Psoas muscle (tissue), 8 donors: ENCODE measurements around the gene RASA3. TPM values are rescaled to one million over a fixed set of nuclear protein-coding genes. Genes with fewer than 3 reads are reported as not detected.
A peak's percentile ranks its signal among the peaks of the same experiment; 100 is the strongest.
"Not testable (repeated sequence)": the region's sequence is repeated elsewhere in the genome, so short reads cannot be mapped to it uniquely, and the experiment has no call there.

Experiments
- ATAC-seq, 4 donors: fragments of 200-7000 bp; cut with Tn5 transposase; one replicate each; pipeline ENCODE4 v1.9.1; 2020; ENCODE audit warnings: moderate library complexity in 3 of 4, mild to moderate bottlenecking in 2 of 4
- DNase-seq, 2 donors: peaks; one replicate each; pipeline ENCODE4 v3.0.0-alpha.2; 2020
- H3K27ac ChIP-seq: fragments of 200-600 bp; one replicate; pipeline ENCODE4 v1.8.0; 2022
- H3K27me3 ChIP-seq, 3 donors: fragments of 200-600 bp in 1 of 3; one replicate each; pipeline versions ENCODE4 v1.6.1 to v1.8.0; 2013 to 2022; ENCODE audit warnings: low read length in 2 of 3, mild to moderate bottlenecking in 2 of 3, moderate library complexity in 1 of 3; ENCODE audit not compliant: insufficient read depth in 3 of 3
- H3K36me3 ChIP-seq, 2 donors: fragments of 200-600 bp in 1 of 2; one replicate each; pipeline versions ENCODE4 v1.6.1 to v1.8.0; 2013 to 2022; ENCODE audit warnings: low read depth in 1 of 2, mild to moderate bottlenecking in 1 of 2, moderate library complexity in 1 of 2; ENCODE audit not compliant: insufficient read depth in 1 of 2
- H3K4me1 ChIP-seq: fragments of 200-600 bp; one replicate; pipeline ENCODE4 v1.8.0; 2022
- H3K4me3 ChIP-seq: fragments of 200-600 bp; one replicate; pipeline ENCODE4 v1.8.0; 2022; ENCODE audit warnings: mild to moderate bottlenecking
- H3K9me3 ChIP-seq: fragments of 200-600 bp; one replicate; pipeline ENCODE4 v1.8.0; 2022
- CTCF ChIP-seq: fragments of 200-600 bp; IDR thresholded peaks from one replicate; pipeline ENCODE4 v1.8.0; 2022; ENCODE audit warnings: antibody characterized with exemption
- WGBS, 3 donors: extraction: QIAGEN DNeasy Blood & Tissue Kit; methylation state at CpG; one replicate each; pipeline versions ENCODE4 v1.1.6 to v1.1.7; 2013; 5-methylcytosine and 5-hydroxymethylcytosine counted together
- intact Hi-C, 2 donors: fragments of 100-400 bp; cut with DNase I; formaldehyde crosslinking; loops; one replicate each; pipeline versions ENCODE4 v1.11.0 to v1.14.2; 2022
- polyA plus RNA-seq, 3 donors: library from polyadenylated mRNA; stranded (reverse); fragments of 200-250 nt; gene quantifications; one replicate each; pipeline ENCODE4 v1.2.3, GENCODE V29; 2013
- total RNA-seq, 4 donors: library from RNA; stranded (reverse); fragmentation: NEBNext Ultra II Directional in 2 of 4; extraction: Animal tissue kit (Norgen Biotek cat#: 25700) in 2 of 4; gene quantifications; one replicate each; pipeline versions ENCODE4 v1.2.1 to v1.2.4, GENCODE V29; 2021 to 2023
- donor health status: healthy with polysubstance abuse.
- donor health status: DM: no; HTN: no; CAD: no; lungs with moderate emphysema.
- donor health status: Bipolar disorder and iron deficiency.
- donor health status: healthy.
- donor health status: DM: yes; HTN: yes; CAD: no.
- donor health status: DM: no; HTN: no; CAD: no.
- donor health status: DM: no; HTN: no; CAD: no.
- donor health status: DM: yes; HTN: yes; CAD: no.

Gene RASA3
- total and polyA plus RNA-seq, 7 donors: 4.8 to 24.4 (median 13.1) TPM

DNA sequence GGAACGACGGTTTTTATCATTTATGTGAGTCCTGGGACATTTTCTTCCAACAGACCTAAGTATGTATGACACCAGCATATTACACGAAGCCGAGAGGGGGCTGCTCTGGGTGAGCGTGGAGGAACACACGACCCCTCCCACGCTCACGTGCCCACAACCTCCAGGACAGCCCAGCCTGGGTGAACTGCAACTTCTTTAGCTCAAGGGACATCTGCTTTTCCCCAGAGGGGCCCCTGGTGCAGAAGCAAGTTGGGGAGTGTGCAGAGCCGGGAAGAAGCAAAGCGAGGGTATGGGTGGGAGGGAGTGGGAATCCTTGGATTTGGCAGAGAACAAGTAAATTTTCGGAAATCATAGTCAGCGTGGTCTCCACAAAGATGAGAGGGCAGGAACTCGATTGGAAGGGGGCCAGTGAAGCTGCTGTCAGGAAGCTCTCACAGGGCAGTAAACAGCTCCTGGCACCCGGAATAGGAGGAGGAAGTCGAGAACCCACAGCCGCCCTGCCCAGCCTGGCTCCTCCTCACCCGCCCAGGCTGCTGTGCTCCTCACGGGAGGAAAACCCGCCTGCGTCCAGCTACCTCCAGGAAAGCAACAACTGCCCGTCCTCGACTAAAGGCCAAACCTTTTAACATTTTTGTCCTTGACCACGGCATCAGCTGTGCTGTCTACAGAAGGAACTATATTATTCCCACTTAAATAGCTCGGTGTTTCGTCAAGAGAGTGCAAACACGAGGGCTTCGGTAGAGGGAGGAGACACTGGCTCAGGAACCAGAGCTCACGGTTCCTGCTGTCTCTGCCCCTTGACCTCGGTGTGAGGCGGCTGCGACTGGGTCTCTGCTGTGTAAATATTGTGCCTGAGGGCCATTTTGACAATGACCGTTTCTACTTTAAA is 29.5 kb upstream of the RASA3 start:
- Histone ChIP-seq H3K9me3 (no peaks in the 10 kb centered on the region), H3K36me3 (no peaks in the 10 kb centered on the region), H3K4me1 (peaks cover 9% of the 10 kb centered on the region), H3K4me3 (no peak overlapping the region), H3K27me3 (peaks cover 0 to 12% (median 7%) of the 10 kb centered on the region in 3 donors), H3K27ac (no peak overlapping the region)
- 17 to 29% (median 21%) methylated on average over 31 to 32 of the region's 32 CpGs for WGBS, 3 donors
- TF ChIP-seq CTCF: no peak
- ATAC-seq: peak in 2 of 4 donors; percentile 48 to 64
- intact Hi-C loops: no loop called here
- DNase-seq: peak; percentile 43 to 66

- H3K9me3 ChIP-seq: no peaks in the 10 kb centered on the region
- no peaks in the 10 kb centered on the region for H3K36me3 ChIP-seq
- no peak for TF ChIP-seq CTCF
- H3K4me3 ChIP-seq: no peak overlapping the region
- H3K4me1 ChIP-seq: peaks cover 3% of the 10 kb centered on the region
- ATAC-seq: no peak
- H3K27ac ChIP-seq: no peak overlapping the region
- DNase-seq: no peak
- WGBS, 3 donors: 92 to 94% (median 94%) methylated on average over 47 of the region's 47 CpGs
- peaks cover 0 to 12% (median 7%) of the 10 kb centered on the region in 3 donors for H3K27me3 ChIP-seq
- intact Hi-C loops: no loop called here
Measured at GRCh38 chr13:114161028-114161556, 28.7 kb upstream of the RASA3 start.

GRCh38 chr13:114158869-114159666 is 26.6 kb upstream of the RASA3 start:
- H3K4me3 ChIP-seq, intact Hi-C loops, DNase-seq, H3K9me3 ChIP-seq, H3K27ac ChIP-seq, H3K4me1 ChIP-seq, ATAC-seq, H3K36me3 ChIP-seq: not testable (repeated sequence)
- peaks cover 0 to 12% (median 7%) of the 10 kb centered on the region in 3 donors for H3K27me3 ChIP-seq
- WGBS, 3 donors: 85 to 93% (median 89%) methylated on average over 13 of the region's 13 CpGs

GRCh38 chr13:114157869-114158495 is 25.6 kb upstream of the RASA3 start:
- no peak for TF ChIP-seq CTCF
- Histone ChIP-seq H3K4me1 (peaks cover 3% of the 10 kb centered on the region), H3K4me3 (no peak overlapping the region), H3K9me3 (no peaks in the 10 kb centered on the region), H3K36me3 (no peaks in the 10 kb centered on the region), H3K27ac (no peak overlapping the region), H3K27me3 (peaks cover 0 to 12% (median 7%) of the 10 kb centered on the region in 3 donors)
- 74 to 77% (median 77%) methylated on average over 10 to 11 of the region's 11 CpGs for WGBS, 3 donors
- DNase-seq (no peak), ATAC-seq (no peak)
- intact Hi-C loops: no loop called here
